Caco-2 (cell line): ENCODE measurements around the gene PPM1E. TPM values are rescaled to one million over a fixed set of nuclear protein-coding genes. Genes with fewer than 3 reads are reported as not detected.

Experiments
- BruUV-seq: library from RNA; stranded (reverse); fragments of 400-500 nt; replicated peaks from 2 replicates; lab custom pipeline; 2021; lab: Mats Ljungman, UMichigan
- CTCF ChIA-PET: fragments of 300-600 bp; sonication (Branson Sonifier 250); formaldehyde crosslinking; loops from one replicate; lab custom pipeline; 2022; ENCODE audit warnings: antibody characterized with exemption; lab: Charles Lee
- POLR2A ChIA-PET: fragments of 300-600 bp; sonication (Branson Sonifier 250); formaldehyde crosslinking; loops from one replicate; lab custom pipeline; 2022; ENCODE audit warnings: antibody characterized with exemption; lab: Charles Lee
- DNase-seq, 2 experiments: peaks; one replicate each; pipeline versions ENCODE4 v3.0.0 to v3.0.0-alpha.2; 2020 to 2022
- H3K27me3 ChIP-seq: replicated peaks from 2 replicates; pipeline ENCODE4 v1.6.0; 2011; ENCODE audit warnings: low read length; ENCODE audit not compliant: control insufficient read depth, insufficient read depth
- H3K36me3 ChIP-seq: 2 replicates; pipeline ENCODE4 v1.5.1; 2011; ENCODE audit warnings: low read length; ENCODE audit not compliant: control insufficient read depth, insufficient read depth
- H3K4me1 ChIP-seq: fragments of 250-450 bp; sonication (Bioruptor Pico); 2 replicates; pipeline ENCODE4 v1.5.1; 2020; ENCODE audit warnings: mild to moderate bottlenecking
- H3K4me3 ChIP-seq: 2 replicates; pipeline ENCODE4 v1.5.1; 2011; ENCODE audit warnings: low read depth, mild to moderate bottlenecking, control low read depth, low read length
- H3K9me3 ChIP-seq: fragments of 250-450 bp; sonication (Bioruptor Pico); 2 replicates; pipeline ENCODE4 v1.5.1; 2020; ENCODE audit warnings: mild to moderate bottlenecking, moderate library complexity
- H3K27ac Mint-ChIP-seq: one replicate; pipeline ENCODE4 v1.8.0; 2022; ENCODE audit warnings: mixed read lengths; ENCODE audit not compliant: unreplicated experiment
- H3K27me3 Mint-ChIP-seq: one replicate; pipeline ENCODE4 v1.8.0; 2022; ENCODE audit warnings: mixed read lengths; ENCODE audit not compliant: insufficient read depth, unreplicated experiment
- H3K36me3 Mint-ChIP-seq: one replicate; pipeline ENCODE4 v1.8.0; 2022; ENCODE audit warnings: mild to moderate bottlenecking, mixed read lengths; ENCODE audit not compliant: insufficient read depth, unreplicated experiment
- H3K4me1 Mint-ChIP-seq: one replicate; pipeline ENCODE4 v1.8.0; 2022; ENCODE audit warnings: low read depth, mixed read lengths; ENCODE audit not compliant: unreplicated experiment
- H3K4me3 Mint-ChIP-seq: one replicate; pipeline ENCODE4 v1.8.0; 2022; ENCODE audit warnings: mild to moderate bottlenecking, moderate library complexity, mixed read lengths; ENCODE audit not compliant: unreplicated experiment
- H3K9me3 Mint-ChIP-seq: one replicate; pipeline ENCODE4 v1.8.0; 2022; ENCODE audit warnings: mixed read lengths; ENCODE audit not compliant: unreplicated experiment
- CTCF ChIP-seq, 2 experiments: fragments of 200-600 bp in 1 of 2; IDR thresholded peaks; 1 replicate in 1 of 2; 2 replicates in 1 of 2; pipeline versions ENCODE4 v1.5.1 to v1.8.0; 2011 to 2022; ENCODE audit warnings: antibody characterized with exemption in 1 of 2, control low read depth in 1 of 2, inconsistent platforms in 1 of 2, low read depth in 1 of 2, low read length in 1 of 2, mild to moderate bottlenecking in 1 of 2, moderate library complexity in 1 of 2; ENCODE audit not compliant: insufficient read depth in 1 of 2, severe bottlenecking in 1 of 2, unreplicated experiment in 1 of 2
- intact Hi-C: fragments of 100-400 bp; cut with micrococcal nuclease; formaldehyde crosslinking; loops from one replicate; pipeline ENCODE4 v1.10.0; 2022; ENCODE audit not compliant: unreplicated experiment
- total RNA-seq: library from RNA; stranded (reverse); gene quantifications from 2 replicates; pipeline ENCODE4 v1.2.3, GENCODE V29; 2022

The PPM1E gene
- total RNA-seq, 1 experiment from 2014 or later: 0.09 TPM

GRCh38 chr17:58779446-58779845, 23.8 kb downstream of the PPM1E start:
- H3K36me3 ChIP-seq: no peaks in the 10 kb centered on the region
- Mint-ChIP-seq H3K27ac (no peak overlapping the region), H3K4me1 (no peaks in the 10 kb centered on the region), H3K4me3 (no peak overlapping the region), H3K9me3 (no peaks in the 10 kb centered on the region), H3K27me3 (peaks cover 6% of the 10 kb centered on the region), H3K36me3 (no peaks in the 10 kb centered on the region)
- BruUV-seq: no TSS peak
- CTCF ChIA-PET: no interaction called here
- DNase-seq: no peak
- H3K4me3 ChIP-seq: no peak overlapping the region
- no peaks in the 10 kb centered on the region for H3K27me3 ChIP-seq
- POLR2A ChIA-PET: no interaction called here
- peaks cover 3% of the 10 kb centered on the region; the same call in 1 of the 2 replicates for H3K9me3 ChIP-seq
- intact Hi-C loops: no loop called here
- H3K4me1 ChIP-seq: no peaks in the 10 kb centered on the region
- TF ChIP-seq CTCF (IDR thresholded peaks at IDR 0.05; ENCODE audit: insufficient read depth in 1 of 2, low read depth in 1 of 2, low read length in 1 of 2, severe bottlenecking in 1 of 2, unreplicated experiment in 1 of 2): no peak

- no peak for TF ChIP-seq CTCF (IDR thresholded peaks at IDR 0.05; ENCODE audit: insufficient read depth in 1 of 2, low read depth in 1 of 2, low read length in 1 of 2, severe bottlenecking in 1 of 2, unreplicated experiment in 1 of 2)
- Histone ChIP-seq H3K4me1 (no peaks in the 10 kb centered on the region), H3K36me3 (no peaks in the 10 kb centered on the region), H3K4me3 (no peak overlapping the region), H3K9me3 (peaks cover 3% of the 10 kb centered on the region; the same call in 1 of the 2 replicates), H3K27me3 (no peaks in the 10 kb centered on the region)
- ChIA-PET POLR2A (no interaction called here), CTCF (no interaction called here)
- Mint-ChIP-seq H3K9me3 (no peaks in the 10 kb centered on the region), H3K4me1 (no peaks in the 10 kb centered on the region), H3K36me3 (no peaks in the 10 kb centered on the region), H3K4me3 (no peak overlapping the region), H3K27me3 (peaks cover 6% of the 10 kb centered on the region), H3K27ac (no peak overlapping the region)
- DNase-seq: no peak
- BruUV-seq: no TSS peak
- intact Hi-C loops: no loop called here
These were observed 27.7 kb downstream of the PPM1E start for GRCh38 chr17:58783380-58783779.

- no peak for TF ChIP-seq CTCF (IDR thresholded peaks at IDR 0.05; ENCODE audit: insufficient read depth in 1 of 2, low read depth in 1 of 2, low read length in 1 of 2, severe bottlenecking in 1 of 2, unreplicated experiment in 1 of 2)
- H3K27ac Mint-ChIP-seq: no peak overlapping the region
- H3K4me3 Mint-ChIP-seq: no peak overlapping the region
- no TSS peak for BruUV-seq
- H3K36me3 ChIP-seq: no peaks in the 10 kb centered on the region
- H3K4me1 Mint-ChIP-seq: no peaks in the 10 kb centered on the region
- H3K9me3 ChIP-seq: peaks cover 3% of the 10 kb centered on the region; the same call in 1 of the 2 replicates
- intact Hi-C loops: no loop called here
- POLR2A ChIA-PET: no interaction called here
- H3K9me3 Mint-ChIP-seq: no peaks in the 10 kb centered on the region
- DNase-seq: no peak
- no peaks in the 10 kb centered on the region for H3K27me3 ChIP-seq
- CTCF ChIA-PET: no interaction called here
- no peaks in the 10 kb centered on the region for H3K4me1 ChIP-seq
- H3K27me3 Mint-ChIP-seq: peaks cover 7% of the 10 kb centered on the region
- H3K4me3 ChIP-seq: no peak overlapping the region
- H3K36me3 Mint-ChIP-seq: no peaks in the 10 kb centered on the region
These were observed 29.4 kb downstream of the PPM1E start for GRCh38 chr17:58785097-58785496.
